Measurements from ENCODE around the gene THTPA.

Gene THTPA

GRCh38 chr14:23567186-23568020 is 11.3 kb downstream of the THTPA start, which contains the start of gene AP1G2:
AP1G2 (minus strand) TSS chr14:23567791; CDS start chr14:23567314, 477 bp downstream.
- peak; percentile 63 to 71 for DNase-seq (ENCODE audit: low read depth in 2 of 2)

GRCh38 chr14:23568021-23568599 is 12.0 kb downstream of the THTPA start:
- no peak for DNase-seq (ENCODE audit: low read depth in 2 of 2)

GRCh38 chr14:23568600-23569331 is 12.7 kb downstream of the THTPA start:
- no peak for DNase-seq (ENCODE audit: low read depth in 2 of 2)

- DNase-seq (ENCODE audit: low read depth in 2 of 2): no peak
Observed at GRCh38 chr14:23569443-23570151, 13.5 kb downstream of the THTPA start.

GRCh38 chr14:23570806-23571483 is 14.9 kb downstream of the THTPA start:
- DNase-seq (ENCODE audit: low read depth in 2 of 2): no peak

- no peak for DNase-seq (ENCODE audit: low read depth in 2 of 2)
Observed at GRCh38 chr14:23571701-23572523, 15.8 kb downstream of the THTPA start.

GRCh38 chr14:23572524-23572828 is 16.4 kb downstream of the THTPA start:
- no peak for DNase-seq (ENCODE audit: low read depth in 2 of 2)

GRCh38 chr14:23572836-23573235 is 16.8 kb downstream of the THTPA start:
- DNase-seq (ENCODE audit: low read depth in 2 of 2): no peak

GRCh38 chr14:23573384-23574015 is 17.4 kb downstream of the THTPA start:
- no peak for DNase-seq (ENCODE audit: low read depth in 2 of 2)

GRCh38 chr14:23577004-23577681 is 21.1 kb downstream of the THTPA start:
- DNase-seq (ENCODE audit: low read depth in 2 of 2): no peak

GRCh38 chr14:23577710-23578392 is 21.8 kb downstream of the THTPA start:
- DNase-seq (ENCODE audit: low read depth in 2 of 2): no peak

GRCh38 chr14:23578560-23579310 is 22.7 kb downstream of the THTPA start, which contains the start of gene JPH4:
JPH4 (minus strand) TSS chr14:23578790; CDS start chr14:23577453, 1,337 bp downstream.
- DNase-seq (ENCODE audit: low read depth in 2 of 2): no peak

- no peak for DNase-seq (ENCODE audit: low read depth in 2 of 2)
Observed at GRCh38 chr14:23579311-23579630, 23.2 kb downstream of the THTPA start.

GRCh38 chr14:23579739-23580138 is 23.7 kb downstream of the THTPA start:
- no peak for DNase-seq (ENCODE audit: low read depth in 2 of 2)

- no peak for DNase-seq (ENCODE audit: low read depth in 2 of 2)
Observed at GRCh38 chr14:23580152-23580926, 24.3 kb downstream of the THTPA start.

- DNase-seq (ENCODE audit: low read depth in 2 of 2): no peak
Observed at GRCh38 chr14:23580948-23581281, 24.8 kb downstream of the THTPA start.

- no peak for DNase-seq (ENCODE audit: low read depth in 2 of 2)
Observed at GRCh38 chr14:23582906-23583760, 27.1 kb downstream of the THTPA start.
